ENCODE data around the gene PROX1.

- TF ChIP-seq CTCF (IDR thresholded peaks at IDR 0.05) (no peak), POLR2A (IDR thresholded peaks at IDR 0.05) (no peak), POLR2AphosphoS5 (IDR thresholded peaks at IDR 0.05) (no peak)
Measured at GRCh38 chr1:214066190-214066589, 78.4 kb downstream of the PROX1 start.

Data from breast epithelium (tissue), 3 donors.